Activated naive CD8-positive, alpha-beta T cell treated with anti-CD3 and anti-CD28 coated beads, Interleukin-2, amount 50 U/mL, for 16 hours (primary cell): ENCODE measurements around the gene RAB17.

ENCODE experiments used
- DNase-seq: peaks from one replicate; pipeline ENCODE4 v3.0.0-alpha.2; 2020; ENCODE audit warnings: low read depth, low spot score

Gene RAB17

GRCh38 chr2:237577956-237578870 lies 12.3 kb downstream of the RAB17 start:
- DNase-seq, result no peak

- no peak for DNase-seq
Observed at GRCh38 chr2:237577458-237577857, 13.1 kb downstream of the RAB17 start.

- DNase-seq, result no peak
Observed at GRCh38 chr2:237576974-237577373, 13.6 kb downstream of the RAB17 start.

GRCh38 chr2:237575869-237576862 lies 14.4 kb downstream of the RAB17 start:
- no peak for DNase-seq

- no peak for DNase-seq
Observed at GRCh38 chr2:237574894-237575868, 15.4 kb downstream of the RAB17 start.

GRCh38 chr2:237574467-237574866 lies 16.1 kb downstream of the RAB17 start:
- no peak for DNase-seq

- no peak for DNase-seq
Observed at GRCh38 chr2:237573721-237574415, 16.7 kb downstream of the RAB17 start.

GRCh38 chr2:237572742-237573101 lies 17.8 kb downstream of the RAB17 start:
- no peak for DNase-seq

- peak; percentile 80 for DNase-seq
Observed at GRCh38 chr2:237572021-237572741, 18.4 kb downstream of the RAB17 start.

GRCh38 chr2:237571551-237571950 lies 19.0 kb downstream of the RAB17 start:
- DNase-seq, result no peak

- DNase-seq, result no peak
Observed at GRCh38 chr2:237570776-237571335, 19.7 kb downstream of the RAB17 start.

GRCh38 chr2:237569896-237570295 lies 20.6 kb downstream of the RAB17 start:
- no peak for DNase-seq

GRCh38 chr2:237569041-237569440 lies 21.5 kb downstream of the RAB17 start:
- no peak for DNase-seq

- no peak for DNase-seq
Observed at GRCh38 chr2:237568121-237568660, 22.3 kb downstream of the RAB17 start.

GRCh38 chr2:237567276-237568029 lies 23.1 kb downstream of the RAB17 start:
- DNase-seq, result no peak

- no peak for DNase-seq
Observed at GRCh38 chr2:237566401-237567235, 23.9 kb downstream of the RAB17 start, which contains the start of gene PRLH. PRLH (plus strand) TSS chr2:237566574; CDS start chr2:237566574, 0 bp downstream.

GRCh38 chr2:237565974-237566373 lies 24.6 kb downstream of the RAB17 start:
- no peak for DNase-seq
